NK-92 (cell line): ENCODE measurements around the gene KPNA1.

Source experiments
- DNase-seq: peaks from one replicate; lab custom pipeline; 2025; ENCODE audit not compliant: unreplicated experiment; lab: John Stamatoyannopoulos, UW

KPNA1 gene

DNA sequence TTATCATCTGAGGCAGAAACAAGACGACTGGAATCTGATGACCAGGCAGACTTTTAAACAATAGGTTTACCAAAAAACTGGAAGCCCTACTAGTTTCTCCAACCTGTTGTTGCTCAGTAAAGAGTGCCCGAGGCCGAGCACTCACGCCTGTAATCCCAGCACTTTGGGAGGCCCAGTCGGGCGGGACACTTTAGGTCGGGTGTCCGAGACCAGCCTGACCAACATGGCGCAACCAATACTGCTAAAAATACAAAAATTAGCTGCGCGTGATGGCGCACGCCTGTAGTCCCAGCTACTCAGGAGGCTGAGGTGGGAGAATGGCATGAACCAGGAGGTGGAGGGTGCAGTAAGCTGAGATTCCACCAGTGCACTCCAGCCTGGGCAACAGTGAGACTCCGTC is 97.8 kb downstream of the KPNA1 start:
- DNase-seq, result no peak

DNA sequence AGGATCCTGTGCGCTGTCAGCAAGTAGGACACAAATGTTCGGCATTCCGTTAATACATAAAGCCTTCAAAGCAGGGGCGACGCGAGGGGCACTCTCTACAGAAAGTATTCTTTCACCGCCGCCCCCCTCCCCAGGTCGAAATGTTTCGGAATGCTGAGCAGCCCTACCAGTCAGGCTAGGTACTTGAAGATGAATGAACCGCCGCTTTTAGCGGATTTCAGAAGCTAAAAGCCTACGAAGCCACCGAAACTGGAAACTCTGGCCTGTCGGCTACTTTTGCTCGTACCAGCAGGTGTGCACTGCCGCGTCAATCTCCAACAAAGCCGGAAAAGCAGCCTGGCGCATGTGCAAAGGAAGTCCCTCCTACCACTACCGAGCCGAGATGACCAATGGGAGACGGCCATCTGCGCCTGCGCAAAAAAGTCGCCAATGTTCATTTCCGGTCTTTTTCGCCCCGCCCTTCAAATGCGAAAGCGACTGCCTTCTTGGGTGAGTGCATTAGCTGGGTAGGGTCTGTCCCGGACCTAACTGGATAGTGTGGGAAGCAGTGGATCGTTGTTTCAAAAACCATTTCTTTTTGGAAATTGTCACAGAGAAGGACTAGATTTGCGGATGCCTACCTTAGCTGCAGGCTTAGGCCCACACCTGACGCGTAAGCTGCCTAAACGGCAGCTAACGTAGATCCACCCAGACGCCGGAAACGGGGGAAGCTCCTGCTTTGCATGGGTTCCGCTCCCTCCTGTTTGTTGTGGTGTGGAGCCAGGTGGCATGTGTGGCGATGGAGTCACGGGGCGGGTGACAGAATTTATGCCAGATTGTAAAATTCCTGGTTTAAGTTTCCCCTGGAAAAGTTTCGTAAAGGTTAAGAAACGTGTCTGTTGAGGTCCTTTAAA is 98.7 kb downstream of the KPNA1 start, which contains the start of gene WDR5B:
WDR5B (minus strand) TSS at position 301 of the 893 bp plus-strand sequence. CDS start 534 bp downstream, outside the sequence.
- no peak for DNase-seq

DNA sequence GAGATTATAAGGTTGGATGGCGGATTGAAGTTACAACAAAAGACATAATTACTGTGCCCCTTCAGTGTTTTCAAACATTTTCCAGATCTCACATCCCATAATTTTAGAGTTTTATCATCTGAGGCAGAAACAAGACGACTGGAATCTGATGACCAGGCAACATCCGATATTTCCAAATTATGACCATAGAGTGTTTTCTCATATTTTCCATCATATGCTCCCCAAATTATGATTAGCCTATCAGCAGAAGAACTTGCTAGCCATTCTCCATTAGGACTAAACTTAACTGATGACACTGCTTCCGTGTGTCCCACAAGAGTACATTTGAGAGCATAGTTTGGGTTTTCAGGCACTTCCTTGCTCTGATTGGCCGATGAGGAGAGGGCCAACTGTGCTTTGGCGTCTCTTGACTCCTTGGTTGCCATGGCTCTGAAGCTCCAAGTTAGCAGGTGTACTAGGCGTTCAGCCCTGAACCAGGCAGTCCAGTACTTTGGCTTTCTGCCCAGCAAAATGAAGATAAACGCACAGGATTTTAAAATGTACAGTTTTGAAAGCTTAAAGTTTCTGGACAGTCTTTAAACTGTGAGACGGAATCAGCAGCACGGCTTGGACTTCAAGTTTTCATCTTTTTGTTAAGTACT is 99.5 kb downstream of the KPNA1 start:
- no peak for DNase-seq

DNA sequence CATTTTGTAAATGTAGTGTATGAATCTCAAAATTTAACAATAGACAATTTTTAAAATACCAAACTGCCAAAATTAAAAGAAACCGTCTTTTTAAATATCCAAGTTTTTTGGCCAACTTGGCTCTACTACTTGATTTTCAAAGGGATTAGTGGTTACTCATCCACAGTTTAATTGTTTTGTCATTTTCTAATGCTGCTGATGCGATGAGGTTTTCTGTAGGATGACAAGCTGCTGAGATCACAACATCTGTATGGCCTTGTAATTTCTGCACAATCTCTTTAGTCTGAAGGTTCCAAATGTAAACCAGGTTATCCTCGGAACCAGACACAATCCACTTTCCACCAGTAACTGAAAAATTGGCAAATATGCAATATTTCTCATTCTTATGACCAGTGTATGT is 100.3 kb downstream of the KPNA1 start:
- DNase-seq, result no peak

DNA sequence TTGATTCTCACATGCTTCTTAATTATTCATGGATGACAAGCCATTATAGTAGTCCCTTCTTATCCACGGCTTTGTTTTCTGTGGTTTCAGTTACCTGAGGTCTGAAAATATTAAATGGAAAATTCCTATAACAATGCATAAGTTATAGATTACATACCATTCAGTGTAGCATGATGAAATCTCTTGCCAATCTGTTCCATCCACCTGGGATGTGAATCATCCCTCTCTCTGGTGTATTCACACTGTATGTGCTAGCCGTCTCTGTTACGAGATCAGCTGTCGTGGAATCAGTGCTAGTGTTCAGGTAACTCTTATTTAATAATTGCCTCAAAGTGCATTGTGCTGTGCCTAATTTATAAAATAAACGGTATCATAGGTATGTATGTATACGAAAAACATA is 104.1 kb downstream of the KPNA1 start:
- DNase-seq, result no peak

DNA sequence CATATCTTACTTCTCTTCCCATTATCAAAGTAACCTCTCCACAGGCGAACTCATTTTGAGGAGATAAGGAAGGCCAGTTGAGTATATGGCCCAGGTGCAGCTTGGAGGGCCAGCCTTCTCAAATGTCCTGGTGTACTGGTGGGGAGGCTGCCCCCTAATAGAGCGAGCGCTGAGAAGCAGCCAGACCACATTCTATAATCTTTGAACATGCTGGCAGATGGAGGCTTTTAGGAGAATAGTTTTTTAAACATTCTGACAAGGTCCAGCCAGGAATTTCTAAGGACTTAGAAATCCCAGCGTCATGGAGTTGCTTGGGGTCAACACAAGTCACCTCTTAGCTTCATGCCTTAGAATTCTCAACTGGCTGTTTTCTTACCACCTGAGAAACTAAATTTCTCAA is 104.6 kb downstream of the KPNA1 start:
- no peak for DNase-seq

DNA sequence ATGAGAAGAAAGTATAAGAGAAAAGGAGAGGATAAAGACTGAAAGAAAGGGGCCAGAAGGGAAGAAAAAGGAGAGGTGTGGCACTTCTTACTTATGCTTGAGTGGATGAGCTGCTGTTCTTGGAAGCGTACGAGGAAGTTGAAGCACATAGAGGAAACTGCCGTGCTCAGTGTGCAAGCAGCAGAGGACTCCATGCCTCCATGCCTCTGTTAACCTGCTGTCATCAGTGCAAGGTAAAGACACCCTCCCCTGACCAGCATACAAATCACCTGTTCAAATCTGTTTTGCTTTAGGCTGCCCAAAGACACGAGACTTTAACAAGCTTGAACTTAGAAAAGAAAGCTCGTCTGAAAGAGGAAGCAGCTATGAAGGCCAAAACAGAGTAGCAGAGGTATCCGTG is 105.3 kb downstream of the KPNA1 start:
- DNase-seq, result no peak

DNA sequence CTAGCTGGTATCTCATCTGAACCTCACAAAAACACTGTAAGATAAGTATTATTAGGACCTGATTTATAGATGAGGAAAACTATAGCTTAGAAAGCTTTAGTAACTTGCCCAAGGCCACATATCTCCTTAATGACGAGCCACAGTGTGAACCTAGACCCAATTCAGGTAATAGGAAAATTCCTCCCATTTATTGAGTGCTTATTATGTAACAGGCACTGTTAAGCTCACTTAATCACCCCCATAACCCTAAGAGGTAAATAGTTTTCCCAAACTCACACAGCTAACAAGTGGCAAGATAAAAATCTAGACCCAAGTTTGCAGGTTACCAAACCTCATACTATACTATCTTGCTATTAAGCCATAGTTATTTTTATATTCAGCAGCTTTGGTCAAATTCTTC is 106.8 kb downstream of the KPNA1 start:
- no peak for DNase-seq

DNA sequence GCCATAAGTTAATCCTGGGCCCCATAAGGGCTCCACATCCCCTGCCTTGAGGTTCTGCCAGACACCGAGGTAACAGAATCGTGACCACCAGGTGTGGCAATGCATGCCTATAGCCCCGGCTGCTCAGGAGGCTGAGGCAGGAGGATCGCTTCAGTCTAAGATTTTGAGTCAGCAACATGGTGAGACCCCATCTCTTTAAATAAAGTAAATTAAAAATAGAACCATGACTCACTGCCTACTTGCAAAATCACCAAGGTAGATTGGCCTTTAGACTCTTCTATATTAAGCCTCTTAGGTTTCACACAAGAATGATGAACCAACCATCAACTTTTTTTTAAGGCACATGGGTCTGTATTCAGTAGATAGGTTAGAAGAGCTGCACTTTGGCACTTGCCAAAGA is 108.5 kb downstream of the KPNA1 start:
- DNase-seq, result no peak

DNA sequence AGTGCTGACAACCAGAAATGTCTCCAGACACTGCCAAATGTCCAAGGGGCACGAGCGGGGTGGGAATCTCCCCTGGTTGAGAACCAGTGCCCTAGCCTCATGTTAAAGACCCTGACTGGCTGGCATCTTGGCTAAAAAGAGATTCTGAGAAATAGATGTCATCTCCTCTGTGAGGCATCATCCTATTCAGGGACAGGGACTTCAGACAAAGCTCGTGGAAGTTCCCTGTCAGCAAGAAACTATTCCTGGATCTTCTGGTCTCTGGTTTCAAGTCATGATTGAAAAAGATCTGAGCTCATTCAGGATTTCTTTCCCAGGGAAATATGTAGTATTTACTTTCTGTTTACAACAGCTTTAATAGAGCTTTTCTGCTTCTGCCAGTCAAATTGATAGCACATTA is 109.7 kb downstream of the KPNA1 start:
- no peak for DNase-seq

DNA sequence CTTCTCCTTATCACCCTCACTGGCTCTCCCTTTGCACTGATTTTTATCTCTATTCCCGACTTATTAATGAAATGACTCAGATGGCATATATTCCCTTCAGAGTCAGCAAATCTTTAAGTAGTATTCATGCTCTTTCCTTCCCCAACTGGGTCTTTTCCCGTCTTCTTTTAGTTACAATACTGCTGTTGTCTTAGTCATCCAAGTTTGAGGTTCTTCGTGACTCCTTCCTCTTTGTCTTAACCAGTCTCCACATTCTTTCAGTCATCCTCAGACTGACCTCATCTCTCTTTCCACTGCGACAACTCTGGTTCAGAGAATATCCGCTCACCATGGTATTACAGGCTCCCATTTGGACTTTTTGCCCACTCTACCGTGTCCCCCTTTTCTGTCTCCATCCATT is 111.2 kb downstream of the KPNA1 start:
- no peak for DNase-seq

DNA sequence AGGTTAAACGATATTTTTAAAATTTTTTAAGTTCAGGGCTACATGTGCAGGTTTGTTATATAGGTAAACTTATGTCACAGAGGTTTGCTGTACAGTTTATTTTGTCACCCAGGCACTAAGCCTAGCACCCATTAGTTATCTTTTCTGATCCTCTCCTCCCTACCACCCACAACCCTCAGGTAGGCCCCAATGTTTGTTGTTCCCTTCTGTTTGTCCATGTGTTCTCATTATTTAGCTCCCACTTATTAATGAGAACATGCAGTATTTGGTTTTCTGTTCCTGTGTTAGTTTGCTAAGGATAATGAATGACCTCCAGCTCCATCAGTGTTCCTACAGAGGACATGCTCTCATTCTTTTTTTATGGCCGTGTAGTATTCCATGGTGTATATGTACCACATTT is 115.8 kb downstream of the KPNA1 start:
- DNase-seq, result no peak

DNA sequence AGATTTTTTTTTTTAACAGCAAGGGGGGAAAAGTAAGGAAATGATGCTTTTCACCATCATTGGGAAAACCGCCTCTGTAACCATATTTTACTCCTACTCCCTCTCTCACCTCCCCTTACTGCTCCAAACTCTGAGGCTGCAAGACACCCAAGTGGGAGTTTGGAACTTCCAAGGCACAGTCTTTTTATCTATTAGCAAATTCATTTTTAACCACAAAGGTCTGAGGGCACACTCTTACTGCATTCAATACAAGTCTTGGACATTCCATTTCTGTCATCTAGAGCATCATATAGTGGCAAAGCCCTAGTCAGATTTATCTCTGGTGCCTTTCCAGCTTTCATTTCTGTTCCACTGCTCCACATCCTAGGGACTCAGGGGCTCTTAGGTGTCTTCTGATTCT is 117.5 kb downstream of the KPNA1 start:
- DNase-seq, result no peak

DNA sequence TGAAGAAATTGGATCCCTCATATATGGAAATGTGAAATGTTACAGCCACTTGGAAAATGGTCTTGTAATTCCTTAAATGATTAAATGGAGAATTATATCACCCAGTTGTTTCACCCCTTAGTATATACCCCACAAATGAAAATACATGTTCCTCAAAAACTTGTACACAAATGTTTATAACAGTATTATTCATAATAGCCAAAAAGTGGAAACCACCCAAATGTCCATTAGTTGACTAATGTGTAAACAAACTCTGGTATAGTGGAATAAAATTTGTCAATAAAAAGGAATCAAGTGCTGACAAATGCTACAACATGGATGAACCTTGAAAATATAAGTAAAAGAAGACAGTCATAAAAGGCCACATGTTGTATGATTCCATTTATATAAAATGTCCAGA is 118.2 kb downstream of the KPNA1 start:
- DNase-seq, result no peak

DNA sequence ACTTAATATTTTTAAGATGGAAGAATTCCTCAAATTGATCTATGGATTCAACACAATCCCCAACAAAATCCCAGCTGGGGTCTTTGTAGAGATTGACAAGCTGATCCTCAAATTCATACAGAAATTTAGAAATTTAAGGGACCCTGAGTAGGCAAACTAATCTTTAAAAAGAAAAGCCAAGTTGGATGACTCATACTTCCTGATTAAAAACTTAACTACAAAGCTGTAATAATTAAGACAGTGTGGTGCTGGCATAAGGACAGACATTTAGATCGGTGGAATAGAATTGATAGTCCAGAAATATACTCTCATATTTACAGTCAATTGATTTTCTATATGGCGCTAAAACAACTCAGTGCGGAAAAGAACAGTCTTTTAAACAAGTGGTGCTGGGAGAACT is 119.2 kb downstream of the KPNA1 start:
- DNase-seq, result no peak

DNA sequence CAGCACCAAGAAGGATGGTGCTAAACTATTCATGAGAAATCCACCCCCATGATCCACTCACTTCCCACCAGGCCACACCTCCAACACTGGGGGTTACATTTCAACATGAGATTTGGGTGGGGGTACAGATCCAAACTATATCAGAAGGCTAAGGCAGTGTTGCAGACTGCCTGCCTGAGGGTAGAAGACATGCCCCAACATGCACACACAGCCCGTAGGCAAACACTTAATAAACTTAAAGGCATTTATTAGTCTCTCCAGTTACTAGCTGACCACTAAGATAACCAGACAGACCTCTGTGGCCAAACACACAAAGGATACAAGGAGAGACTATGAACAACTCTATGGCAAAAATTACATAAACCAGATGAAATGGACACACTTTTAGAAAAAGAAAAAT is 120.6 kb downstream of the KPNA1 start:
- DNase-seq, result no peak

DNA sequence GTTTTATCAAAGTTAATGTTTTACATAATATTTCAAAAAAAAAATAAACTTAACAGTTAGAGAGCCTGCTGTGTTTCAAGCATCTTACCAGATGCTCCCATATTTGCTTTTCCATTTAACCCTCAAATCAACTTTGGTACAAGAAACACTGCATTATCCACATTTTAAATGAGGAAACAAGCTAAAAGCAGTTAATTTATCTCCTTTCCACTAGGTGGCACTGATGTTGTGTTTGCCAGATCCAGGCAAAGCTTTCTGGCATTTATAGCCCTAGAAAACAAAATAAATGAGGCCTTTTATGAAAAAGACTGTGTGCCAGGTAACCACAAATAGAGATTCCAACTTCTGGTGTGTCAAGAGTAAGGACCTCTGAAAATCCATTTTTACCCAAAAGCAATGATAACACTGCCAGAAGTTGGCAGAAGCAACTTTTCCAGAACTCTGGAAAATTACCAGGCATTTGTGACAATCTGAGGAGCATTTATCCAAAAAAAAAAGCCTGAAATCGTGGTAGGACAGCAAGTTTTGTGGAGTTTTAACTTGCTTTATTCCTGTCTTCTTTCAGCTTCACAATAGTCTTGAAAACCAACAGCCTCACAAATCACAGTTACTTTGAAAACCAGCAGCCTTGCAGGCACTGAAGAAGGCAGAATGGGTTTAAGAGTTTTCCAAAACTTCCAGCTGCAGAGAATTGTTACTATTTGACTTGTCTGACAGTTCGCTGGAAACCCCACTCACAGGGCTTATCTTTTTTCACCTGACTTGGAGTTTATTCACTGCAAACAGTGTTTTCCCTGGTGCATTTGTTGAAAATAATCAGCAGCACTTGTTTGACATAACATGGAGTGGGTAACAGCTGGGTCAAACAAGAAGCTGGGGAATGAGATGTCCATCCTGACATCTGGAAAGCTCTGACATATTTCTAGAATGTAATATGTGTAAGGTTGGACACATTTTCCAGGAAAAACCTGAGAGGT is 121.6 kb downstream of the KPNA1 start:
- no peak for DNase-seq

DNA sequence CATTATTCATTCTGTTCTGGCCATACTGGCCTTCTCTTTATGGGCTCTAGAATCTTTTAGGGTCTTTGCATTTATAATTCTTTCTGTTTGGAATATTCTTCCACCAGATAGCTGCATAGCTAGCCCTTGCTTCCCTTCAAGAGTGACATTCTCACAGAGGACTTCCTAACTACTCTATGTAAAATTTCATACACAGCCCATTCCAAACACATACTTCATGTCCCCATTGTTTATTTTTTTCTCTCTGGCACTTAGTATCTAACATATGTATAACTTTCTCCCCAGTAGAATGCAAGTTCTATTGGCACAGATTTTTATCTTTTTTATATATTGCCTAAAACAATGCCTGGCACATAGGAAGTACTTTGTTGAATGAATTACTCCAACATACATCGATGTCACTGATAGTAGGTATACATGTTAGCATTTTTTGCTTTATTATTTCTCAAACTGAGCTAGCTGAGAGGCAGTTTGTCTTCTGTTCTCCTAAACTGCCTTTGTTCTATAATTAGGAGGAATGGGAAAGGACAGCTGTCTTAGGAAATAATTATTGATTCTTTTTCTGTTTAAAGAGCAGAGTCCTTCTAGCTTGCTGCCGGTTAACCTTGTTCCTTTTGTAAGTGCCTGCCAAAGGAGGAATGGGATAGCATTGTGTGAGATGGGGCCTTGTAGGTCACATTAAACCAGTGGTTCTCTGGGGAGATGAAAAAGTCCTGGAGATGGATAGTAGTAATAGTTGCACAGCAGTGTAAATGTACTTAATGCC is 122.9 kb downstream of the KPNA1 start:
- DNase-seq, result no peak

DNA sequence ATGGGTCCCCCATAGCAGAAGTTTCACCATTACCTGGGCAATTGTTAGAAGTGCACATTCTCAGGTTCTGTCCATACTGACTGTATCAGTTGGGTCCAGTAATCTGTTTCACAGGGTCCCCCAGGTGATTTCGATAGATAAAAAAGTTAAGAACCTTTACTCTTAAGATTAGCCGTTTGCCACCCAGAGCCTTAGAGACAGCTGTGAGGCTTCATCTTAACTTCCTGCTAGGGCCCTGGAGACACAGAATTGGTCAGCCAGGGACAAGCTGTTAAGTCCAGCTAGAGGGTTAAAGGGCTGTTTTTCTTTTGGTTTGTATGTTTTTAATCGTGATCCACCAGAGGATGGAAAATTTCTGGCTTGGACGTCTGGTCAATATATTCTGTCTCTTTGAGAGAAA is 124.1 kb downstream of the KPNA1 start:
- no peak for DNase-seq

DNA sequence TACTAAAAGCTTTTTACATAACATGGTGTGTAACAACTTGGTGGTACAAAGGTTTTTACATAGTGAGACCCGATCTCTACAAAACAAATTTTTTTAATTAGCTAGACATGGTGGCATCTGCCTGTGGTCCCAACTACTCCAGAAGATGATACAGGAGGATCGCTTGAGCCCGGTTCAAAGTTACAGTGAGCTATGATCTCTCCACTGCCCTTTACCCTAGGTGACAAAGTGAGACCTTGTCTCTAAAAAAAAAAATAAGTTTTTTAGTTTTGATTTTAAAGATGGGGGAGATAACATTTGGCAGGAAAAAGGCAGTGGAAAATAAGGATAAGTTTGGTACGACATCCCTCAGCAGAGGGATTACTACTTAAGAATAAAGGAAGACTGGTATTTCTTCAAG is 124.8 kb downstream of the KPNA1 start:
- no peak for DNase-seq

DNA sequence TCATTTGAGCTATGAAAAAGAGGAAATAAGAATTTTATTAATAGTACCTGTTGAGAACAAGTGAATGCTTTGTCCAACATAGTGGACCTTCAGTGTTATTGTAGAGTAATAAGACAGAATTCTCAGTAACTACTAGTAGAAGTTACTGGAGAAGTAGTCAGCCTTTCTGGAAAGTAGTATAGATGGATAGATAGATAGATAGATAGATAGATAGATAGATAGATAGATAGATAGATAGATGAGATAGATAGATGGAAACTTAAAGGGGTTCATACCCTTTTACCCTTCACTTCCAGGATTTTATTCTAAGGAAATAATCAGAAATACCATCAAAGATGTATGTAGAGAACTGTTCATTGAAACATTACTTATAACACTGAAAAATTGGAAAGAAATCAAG is 125.5 kb downstream of the KPNA1 start:
- no peak for DNase-seq
